HG02798 (cell line): ENCODE measurements around the gene AP2A2.

Experiments used
- ATAC-seq: cut with Tn5 transposase; IDR thresholded peaks from one replicate; pipeline ENCODE4 v1.9.1; 2021; ENCODE audit warnings: mild to moderate bottlenecking; ENCODE audit not compliant: unreplicated experiment, poor library complexity

Gene AP2A2

GRCh38 chr11:1036931-1037330 is 111.3 kb downstream of the AP2A2 start:
- no peak for ATAC-seq

GRCh38 chr11:1037506-1038055 is 111.9 kb downstream of the AP2A2 start:
- ATAC-seq, result no peak

GRCh38 chr11:1038361-1038760 is 112.7 kb downstream of the AP2A2 start:
- no peak for ATAC-seq

- no peak for ATAC-seq
These were observed 113.3 kb downstream of the AP2A2 start for GRCh38 chr11:1038921-1039320.

GRCh38 chr11:1039481-1040427 is 114.1 kb downstream of the AP2A2 start:
- no peak for ATAC-seq

- ATAC-seq, result no peak
These were observed 114.9 kb downstream of the AP2A2 start for GRCh38 chr11:1040428-1041148.

- no peak for ATAC-seq
These were observed 115.4 kb downstream of the AP2A2 start for GRCh38 chr11:1041149-1041467.

GRCh38 chr11:1041471-1041870 is 115.8 kb downstream of the AP2A2 start:
- no peak for ATAC-seq

- ATAC-seq, result no peak
These were observed 116.4 kb downstream of the AP2A2 start for GRCh38 chr11:1041936-1042608.

- no peak for ATAC-seq
These were observed 117.2 kb downstream of the AP2A2 start for GRCh38 chr11:1042626-1043562.

GRCh38 chr11:1043563-1044096 is 118.0 kb downstream of the AP2A2 start:
- ATAC-seq, result no peak

- no peak for ATAC-seq
These were observed 118.5 kb downstream of the AP2A2 start for GRCh38 chr11:1044160-1044559.

GRCh38 chr11:1047595-1048156 is 122.0 kb downstream of the AP2A2 start:
- ATAC-seq, result no peak

GRCh38 chr11:1048375-1049070 is 122.9 kb downstream of the AP2A2 start:
- ATAC-seq, result no peak

- ATAC-seq, result no peak
These were observed 123.4 kb downstream of the AP2A2 start for GRCh38 chr11:1049071-1049405.

- ATAC-seq, result no peak
These were observed 123.8 kb downstream of the AP2A2 start for GRCh38 chr11:1049431-1049891.

- ATAC-seq, result no peak
These were observed 124.4 kb downstream of the AP2A2 start for GRCh38 chr11:1049911-1050580.
